Smooth muscle cell of the brain vasculature (primary cell): ENCODE data around the gene MEX3B.

ENCODE experiments used
- DNase-seq: peaks from one replicate; pipeline ENCODE4 v3.0.0-alpha.2; 2012; ENCODE audit warnings: low read depth, low spot score

MEX3B gene

DNA sequence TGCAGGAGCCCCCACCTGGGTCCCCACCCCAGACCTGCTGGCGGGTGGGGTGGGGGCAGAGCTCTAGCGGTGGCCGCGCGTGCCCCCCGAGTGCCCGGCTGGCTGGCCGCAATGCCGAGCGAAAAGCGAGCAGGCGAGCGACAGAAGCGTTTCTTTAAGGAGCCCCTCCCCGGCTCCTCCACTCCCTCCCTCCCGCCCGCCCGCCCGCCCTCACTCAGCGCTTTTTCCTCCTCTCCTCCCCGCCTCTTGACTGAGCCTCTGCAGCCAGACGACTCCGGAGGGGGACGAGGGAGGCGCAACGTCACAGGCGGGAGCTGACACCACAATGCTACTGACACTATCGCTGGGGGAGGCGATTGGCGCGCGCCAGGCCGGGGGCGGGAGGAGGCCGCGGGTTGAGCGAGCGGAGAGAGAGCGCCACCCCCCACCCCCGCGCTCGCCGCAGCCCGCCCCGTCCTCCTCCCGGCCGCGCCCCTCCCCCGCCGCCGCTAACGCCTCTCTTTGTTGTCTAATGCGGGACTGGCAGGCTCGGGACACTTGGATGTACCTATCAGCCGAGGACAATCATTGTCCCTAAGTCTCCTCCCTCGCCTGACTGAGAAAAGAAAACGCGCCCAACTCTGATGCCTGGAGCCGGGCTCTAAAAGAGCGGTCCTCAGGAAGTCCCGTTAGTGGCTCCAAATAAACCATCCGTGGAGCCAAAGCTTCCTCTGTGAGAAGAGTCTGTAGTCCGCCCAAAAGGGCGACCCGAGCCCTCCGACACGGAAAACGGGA lies at the start of gene MEX3B:
Gene MEX3B, minus strand, starts transcription at position 127 of the 774 bp plus-strand sequence. CDS start 313 bp downstream, outside the sequence.
- DNase-seq = peak; percentile 89

DNA sequence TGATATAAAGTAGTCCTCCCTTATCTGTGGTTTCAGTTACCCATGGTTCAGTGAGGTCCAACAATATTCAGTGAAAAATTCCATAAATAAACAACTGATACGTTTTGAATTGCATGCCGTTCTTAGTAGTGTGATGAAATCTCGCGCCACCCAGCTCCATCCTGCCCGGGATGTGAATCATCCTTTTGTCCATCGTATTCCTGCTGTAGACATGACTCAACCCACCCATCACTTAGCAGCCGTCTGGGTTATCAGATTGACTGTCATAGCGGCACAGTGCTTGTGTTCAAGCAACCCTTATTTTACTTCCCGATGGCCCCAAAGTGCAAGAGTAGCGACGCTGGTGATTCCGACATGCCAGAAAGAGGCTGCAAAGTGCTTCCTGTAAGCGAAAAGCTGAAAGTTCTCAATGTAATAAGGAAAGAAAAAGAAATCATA lies 48.0 kb upstream of the MEX3B start:
- no peak for DNase-seq

DNA sequence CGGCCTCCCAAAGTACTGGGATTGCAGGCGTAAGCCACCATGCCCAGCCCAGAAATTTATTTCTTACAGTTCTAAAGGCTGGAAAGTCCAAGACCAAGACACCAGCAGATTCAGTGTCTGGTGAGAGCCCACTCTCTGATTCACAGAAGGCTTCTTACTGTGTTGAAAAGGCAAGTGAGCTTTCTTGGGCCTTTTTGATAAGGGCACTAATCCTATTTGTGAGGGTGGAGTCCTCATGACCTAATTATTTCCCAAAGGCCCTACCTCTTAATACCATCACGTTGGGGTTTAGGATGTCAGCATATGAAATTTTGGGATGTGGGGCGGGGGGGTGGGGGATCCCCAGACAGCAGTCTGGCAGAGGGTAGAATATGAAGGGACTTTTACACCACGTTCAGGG lies 47.5 kb upstream of the MEX3B start:
- DNase-seq = no peak

DNA sequence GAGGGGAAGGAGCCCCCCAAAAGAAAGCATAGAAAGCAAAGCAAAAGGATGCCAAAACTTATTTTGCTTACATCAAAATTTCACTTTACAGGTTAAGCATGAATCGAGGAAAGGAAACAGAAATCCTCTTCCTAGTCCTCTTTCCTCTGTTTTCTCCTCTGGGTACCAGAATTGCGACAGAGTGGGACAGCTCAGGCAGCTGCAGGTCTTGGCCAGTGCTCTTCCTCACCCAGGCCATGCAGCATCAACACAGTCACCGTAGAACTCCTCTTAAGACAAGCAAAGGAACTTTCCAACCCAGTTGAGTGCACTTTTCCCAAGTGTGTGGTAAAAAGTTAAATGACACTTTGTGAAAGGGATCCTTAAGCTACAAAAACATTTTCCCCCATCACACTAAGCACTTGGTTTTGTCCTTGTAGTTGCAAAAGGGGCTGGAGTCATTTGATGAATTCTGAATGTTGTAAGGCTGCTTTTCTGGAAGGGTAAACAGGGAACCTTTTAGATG lies 45.9 kb upstream of the MEX3B start:
- no peak for DNase-seq

DNA sequence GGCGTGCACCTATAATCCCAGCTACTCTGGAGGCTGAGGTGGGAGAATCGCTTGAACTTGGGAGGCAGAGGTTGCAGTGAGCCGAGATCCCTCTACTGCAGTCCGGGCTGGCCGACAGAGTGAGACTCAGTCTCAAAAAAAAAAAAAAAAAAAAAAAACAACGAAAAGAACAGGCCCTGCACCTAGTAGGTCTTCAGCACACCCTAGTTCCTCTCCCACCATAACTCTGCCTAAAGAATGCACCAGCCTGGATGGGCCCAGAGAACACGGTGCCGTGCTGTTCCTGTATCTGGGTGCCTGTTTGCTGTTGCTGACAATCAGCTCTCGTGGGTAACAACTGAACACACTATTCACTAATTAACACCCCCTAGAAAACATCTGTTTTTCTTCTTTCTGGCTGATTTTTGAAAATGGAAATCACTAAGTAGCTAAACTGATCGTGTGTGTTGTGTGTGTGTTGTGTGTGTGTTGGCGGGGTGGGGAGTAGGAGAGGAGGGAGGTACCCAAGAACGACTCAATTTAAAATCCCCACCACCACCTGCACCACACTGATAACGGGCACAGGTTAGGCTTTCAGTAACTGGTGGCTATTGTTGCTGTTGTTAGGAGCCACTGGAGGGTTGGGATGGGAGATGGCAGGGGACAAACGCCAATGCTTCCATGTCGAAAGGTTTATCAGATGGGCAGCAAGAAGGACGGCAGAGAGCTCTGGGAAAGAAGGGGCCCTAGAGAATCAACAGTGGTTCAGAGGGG lies 40.6 kb upstream of the MEX3B start:
- DNase-seq = no peak

DNA sequence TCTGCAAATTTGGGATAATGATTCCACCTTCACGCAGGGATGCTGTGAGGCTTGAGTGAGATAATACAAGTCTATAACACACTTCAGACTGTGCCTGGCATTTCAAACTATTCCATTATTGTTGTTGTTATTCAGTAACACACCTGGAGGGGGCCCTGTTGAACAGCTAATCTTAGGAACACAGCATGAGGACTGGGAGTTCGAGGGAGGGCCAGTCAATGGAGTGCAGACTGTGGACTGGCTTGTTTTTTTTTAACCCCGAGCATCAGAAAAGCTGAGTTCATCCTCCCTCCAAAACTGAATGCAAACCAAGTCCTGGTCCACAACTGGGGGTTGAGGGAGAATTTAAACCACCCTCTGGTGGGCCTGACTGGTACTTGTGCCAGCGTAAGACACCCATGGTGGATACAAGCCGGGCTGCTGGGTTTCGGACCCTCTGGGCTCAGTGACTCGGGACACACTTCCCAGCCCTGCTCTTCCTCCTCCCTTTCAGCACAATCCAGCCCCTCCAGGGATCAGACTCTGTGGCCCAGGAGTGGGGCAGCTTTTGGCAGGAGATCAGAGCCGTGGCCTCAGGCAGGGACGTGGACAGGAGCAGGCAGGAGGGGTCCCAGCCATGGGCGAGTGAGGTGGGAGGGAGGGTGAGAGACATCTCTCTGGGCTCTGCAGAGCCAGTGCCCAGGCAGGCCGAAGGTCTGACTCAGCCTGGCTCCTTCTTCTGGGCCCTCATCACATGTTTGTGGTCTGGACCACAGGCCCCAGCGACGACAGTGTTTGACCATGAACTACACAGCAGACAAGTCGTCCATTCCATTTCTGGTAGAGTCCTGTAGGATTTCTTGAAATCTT lies 36.3 kb upstream of the MEX3B start:
- DNase-seq = peak; percentile 40

DNA sequence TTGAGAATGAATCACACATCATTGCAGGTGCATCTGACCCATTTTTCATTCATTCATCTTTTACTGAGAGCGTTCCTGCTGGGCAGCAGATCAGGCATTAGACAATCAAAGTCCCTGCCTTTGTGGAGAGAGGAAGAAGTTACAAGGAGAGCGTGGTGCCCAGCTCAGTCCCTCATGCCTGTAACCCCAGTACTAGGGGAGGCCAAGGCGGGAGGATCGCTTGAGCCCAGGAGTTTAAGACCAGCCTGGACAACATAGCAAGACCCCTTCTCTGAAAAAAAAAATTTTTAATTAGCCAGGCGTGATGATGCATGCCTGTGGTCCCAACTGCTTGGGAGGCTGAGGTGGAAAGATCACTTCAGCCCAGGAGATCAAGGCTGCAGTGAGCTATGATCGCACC lies 35.0 kb upstream of the MEX3B start:
- DNase-seq = no peak

DNA sequence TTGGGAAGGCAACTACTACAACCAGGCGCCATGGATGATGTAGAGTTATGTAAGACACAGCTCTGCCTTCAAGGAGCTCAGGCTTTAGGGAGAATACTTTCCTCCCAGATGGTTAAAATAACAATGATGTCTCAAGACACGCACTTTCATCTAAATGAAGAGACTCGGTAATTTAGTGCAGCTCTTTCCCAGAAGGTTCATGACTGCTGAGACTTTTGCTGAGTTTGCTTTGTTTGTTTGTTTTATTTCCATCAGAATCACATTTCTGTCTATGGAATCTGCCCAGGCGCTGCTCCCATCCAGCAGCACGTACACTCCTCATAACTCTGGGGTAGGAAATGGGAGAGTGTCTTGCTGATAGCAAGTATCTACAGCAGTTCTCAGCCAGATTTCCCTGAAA lies 33.9 kb upstream of the MEX3B start:
- no peak for DNase-seq

DNA sequence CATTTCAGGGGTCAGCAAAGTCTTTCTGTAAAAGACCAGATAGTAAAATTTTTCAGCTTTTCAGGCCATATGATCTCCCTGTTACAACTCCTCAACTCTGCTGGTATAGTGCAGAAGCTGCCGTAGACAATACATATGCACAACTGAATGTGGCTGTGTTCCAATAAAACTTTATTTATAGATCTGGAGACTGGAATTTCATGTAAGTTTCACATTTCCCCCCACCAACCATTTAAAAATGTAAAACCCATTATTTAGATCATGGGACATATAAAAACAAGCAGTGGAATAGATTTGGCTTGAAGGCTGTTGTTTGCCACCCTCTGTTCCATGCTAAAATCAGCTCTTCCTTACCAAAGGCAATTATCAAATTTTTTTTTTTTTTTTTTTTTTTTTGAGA lies 28.8 kb upstream of the MEX3B start:
- DNase-seq = no peak

DNA sequence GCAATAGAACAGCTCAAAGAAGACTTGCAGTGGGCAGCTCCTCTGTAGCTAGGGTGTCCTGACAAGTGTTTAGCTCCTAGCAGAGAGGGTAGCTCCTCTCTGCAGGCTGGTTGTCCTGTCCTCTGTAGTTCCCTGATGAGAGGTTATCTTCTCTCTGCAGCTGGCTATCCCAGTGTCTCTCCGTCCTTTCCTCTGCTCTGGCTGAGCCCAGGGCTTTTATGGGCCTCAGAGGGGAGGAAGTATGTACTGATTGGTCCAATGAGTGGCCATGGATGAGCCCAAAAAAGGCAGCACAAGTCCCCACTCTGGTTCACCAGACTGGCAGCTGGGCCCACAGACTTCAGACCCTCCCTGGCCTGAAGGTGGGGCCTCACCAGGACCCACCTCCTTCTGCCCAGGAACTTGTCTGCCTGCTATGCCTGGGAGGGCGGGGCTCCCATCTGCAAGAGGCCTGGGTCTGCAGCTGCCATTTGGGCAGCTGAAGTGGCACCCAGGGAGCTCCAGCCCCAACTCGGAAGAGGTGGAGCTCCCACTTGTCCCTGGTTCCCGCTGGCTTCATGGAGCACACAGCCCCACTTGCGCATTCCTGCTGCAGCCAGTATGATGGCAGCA lies 27.2 kb upstream of the MEX3B start:
- DNase-seq = no peak

DNA sequence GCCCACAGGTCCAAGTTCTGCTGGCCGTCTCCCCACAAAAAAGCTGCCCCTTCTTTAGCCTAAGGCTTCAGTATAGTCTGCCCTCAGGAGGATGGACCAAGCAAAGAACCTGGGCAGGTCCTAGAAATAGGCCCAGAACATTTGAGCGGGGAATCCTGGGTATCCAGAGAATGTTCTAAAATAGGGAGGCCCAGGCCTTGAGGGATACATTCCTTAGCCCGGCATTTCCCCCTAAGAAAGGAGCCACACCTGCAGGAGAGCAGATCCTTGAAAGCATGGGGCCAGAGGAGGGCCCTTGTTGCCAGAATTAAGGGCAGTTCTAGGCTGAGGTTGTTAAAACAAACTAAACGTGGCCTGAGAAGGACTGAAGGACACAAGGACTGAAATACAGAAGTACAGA lies 20.6 kb upstream of the MEX3B start:
- DNase-seq = no peak

DNA sequence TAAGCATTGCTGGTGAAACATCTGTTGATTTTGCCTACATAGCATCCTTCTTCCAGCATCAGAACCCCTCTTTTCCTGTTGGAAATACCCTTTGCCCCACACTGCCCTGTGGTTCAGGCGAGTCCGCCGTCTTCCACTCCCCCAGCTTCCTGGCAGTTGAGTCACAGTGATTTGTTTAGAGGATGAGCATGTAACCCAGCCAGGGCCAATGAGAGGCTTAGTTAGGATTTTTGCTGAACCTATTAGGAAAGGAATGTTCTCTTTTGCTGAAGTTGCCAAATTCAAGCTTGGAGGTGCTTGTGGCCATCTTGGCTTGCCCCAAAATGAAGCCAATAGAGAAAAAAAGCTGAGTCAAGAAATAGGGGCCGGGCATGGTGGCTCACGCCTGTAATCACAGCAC lies 19.0 kb upstream of the MEX3B start:
- no peak for DNase-seq

DNA sequence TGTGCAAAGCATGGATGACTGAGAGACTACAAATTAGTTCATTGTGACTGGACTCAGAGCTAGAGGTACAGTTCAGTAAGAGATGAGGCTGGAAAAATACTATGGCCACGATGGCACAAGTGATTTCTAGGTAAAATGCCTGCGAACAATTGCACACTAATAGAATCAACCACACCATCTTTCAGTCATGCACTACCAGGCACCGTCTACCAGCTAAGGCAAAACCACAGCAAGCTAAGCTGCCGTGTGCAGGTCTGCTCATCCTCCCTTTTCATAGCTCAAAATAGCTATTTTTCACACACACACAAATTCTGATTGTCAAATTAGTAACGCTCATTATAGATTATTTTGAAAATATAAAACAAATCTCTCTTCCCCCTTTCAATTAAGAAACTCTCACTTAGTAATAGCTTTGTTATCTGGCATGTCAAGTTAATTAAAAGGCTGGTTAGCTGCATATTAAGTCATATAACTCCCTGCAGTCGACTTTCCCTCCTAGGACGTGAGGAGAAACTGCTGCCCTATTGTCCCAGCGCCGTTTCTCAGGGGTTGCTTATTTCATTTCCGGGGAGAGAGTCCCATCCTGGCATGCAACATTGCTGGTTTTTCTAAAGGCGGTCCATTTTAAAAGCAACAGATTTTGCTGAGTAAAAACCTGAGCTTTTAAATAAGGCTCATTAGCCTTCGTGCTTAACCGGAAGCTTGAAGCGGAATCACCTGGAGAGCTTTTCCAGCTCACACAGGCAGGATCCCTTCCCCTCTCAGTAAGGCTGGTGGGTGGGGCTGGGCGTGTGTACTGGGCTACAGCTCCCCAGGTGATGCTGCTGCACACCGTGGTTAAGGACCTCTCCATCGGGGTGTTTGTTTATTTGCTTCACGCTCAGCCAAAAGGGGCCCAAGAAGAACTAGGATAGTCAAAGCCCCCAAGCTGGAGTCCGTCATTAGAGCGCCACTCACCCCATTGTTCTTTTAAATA lies 16.9 kb upstream of the MEX3B start:
- no peak for DNase-seq

DNA sequence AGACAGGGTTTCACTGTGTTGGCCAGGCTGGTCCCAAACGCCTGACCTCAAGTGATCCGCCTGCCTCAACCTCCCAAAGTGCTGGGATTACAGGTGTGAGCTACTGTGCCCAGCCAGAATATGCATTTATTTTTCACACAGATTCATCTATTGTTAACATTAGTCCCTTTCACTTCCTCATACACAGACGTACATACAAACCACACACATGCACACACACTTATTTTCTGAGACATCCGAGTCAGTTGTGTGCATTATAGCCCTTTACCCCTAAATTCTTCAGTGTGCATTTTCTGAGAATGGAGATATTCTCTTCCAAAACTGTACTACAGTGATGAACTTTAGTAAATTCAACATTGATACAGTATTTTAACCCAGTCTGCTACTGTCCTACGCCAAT lies 15.0 kb upstream of the MEX3B start:
- DNase-seq = no peak

DNA sequence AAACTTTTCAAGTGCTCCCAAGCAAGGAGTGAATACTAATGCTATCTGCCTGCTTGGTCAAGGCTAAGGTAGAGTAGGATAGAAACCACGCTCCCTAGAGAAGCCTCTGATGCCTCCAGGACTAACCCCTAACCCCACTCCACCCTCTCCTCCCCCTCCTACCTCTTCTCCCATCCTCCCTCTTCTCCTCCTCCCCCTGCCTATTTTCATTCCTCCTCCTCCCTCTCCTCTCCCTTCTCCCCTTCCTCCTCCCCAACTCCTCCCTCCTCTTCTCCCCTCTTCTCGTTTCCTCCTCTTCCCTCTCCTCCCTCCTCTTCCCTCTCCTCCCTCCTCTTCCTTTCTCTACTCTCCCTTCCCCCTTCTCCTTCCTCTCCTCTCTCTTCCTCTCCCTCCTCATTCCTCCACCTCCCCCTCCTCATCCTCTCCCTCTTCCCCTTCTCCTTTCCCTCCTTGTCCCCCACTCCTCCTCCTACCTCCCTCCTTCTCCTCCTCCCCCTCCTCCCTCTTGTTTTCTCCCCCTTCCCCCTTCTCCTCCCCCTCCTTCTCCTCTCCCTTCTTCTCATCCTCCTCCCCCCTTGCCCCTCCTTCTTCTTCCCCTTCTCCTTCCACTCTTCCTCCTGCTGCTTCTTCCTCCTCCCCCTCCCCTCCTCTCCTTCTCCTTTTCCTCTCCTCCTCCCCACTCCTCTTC lies 12.8 kb upstream of the MEX3B start:
- DNase-seq = no peak

DNA sequence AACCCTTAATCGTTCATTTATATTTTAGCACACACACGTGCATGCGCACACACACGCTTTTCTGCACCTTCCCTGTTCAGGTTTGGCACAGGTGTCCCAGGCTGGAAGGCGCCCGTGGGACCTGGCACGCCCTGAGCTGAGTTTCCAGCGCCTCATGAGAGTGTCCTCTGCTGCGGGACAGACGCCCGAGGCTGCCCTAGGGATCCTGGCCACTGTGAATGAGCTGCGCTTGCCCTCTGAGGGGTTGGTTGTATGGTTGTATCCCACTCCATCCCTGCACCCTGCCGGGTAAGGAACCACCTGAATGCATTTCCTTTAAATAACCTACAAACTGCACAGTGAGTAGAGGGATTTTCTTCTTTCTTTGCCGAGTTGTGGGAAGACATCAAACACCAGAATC lies 12.2 kb upstream of the MEX3B start:
- no peak for DNase-seq

DNA sequence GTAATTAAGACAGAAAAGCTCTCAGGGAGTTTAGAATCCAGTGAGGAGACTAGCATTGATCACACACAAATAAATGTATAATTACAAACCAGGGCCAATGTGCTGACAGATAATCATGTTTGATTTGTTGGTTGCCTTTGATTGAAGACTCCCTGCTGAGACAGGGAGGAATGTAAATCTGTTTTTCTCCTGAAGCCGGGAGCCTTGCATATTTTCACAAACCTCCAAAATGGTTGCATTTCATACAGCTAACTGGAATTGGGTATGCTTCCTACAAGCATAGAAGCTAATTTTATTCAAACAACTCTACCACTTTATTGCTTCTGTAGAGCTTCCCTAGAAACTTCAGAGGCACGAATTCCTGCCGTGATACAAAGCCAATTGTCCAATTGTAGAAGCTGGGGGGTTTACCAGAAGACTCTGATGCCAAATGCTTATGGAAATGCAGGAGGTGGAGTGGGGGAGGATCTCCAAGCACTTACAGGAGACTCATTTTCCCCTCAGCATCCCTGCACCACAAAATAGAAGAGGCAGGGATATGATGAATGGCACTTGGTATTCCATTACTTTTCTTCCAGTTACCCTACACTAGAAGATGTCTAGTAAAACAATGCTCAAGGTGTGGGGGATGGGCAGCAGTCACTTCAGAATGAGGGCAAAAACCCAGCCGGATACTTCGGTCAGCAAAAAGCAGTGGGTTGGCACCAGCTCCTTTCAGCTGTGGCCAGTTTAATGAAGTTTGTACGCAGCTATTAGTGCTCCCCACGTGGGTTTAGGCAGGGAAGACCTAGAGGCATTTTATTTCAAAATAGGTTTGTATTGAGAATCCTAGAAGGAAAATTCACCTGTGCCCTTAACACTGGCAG lies 11.4 kb upstream of the MEX3B start:
- DNase-seq = no peak

DNA sequence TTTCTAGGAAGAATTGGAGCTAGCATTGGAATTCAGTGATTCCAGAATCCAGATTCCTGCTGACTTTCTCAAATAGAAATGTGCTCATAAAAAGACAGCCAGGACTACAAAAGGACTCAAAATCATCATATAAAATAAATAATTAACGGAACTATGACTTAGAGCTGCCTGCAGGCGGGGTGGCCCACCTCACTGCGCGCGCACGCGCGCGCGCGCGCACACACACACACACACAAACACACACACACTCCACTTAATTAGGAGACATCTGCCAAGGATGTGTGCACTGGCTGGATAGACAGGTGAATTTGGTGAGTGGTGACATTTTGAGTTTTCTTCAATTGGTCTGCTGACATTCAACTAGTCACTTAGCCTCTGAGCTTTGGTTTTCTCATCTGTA lies 6.9 kb upstream of the MEX3B start:
- no peak for DNase-seq

DNA sequence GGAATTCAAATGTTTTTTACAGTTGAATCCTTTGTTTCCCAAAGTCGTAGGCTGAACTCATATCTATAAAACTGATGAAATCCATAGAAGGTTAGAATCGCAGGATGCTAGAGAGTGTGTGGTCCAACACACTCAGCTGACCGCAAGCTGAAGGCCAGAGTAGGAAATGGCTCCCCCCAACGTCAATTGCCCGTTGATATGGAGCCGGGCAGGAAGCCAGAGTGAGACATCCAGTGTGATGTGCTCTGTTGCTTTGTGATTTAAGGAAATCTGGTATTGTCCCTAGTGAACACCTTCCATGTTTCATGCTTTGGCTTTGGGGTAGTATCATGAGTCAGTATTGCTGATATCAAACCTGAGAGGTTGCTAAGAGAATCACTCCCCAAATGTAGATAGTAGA lies 5.8 kb upstream of the MEX3B start:
- DNase-seq = no peak
